Measurements from ENCODE around the gene WNT3. TPM values are rescaled to one million over a fixed set of nuclear protein-coding genes. Genes with fewer than 3 reads are reported as not detected.

WNT3 gene
- total and polyA plus RNA-seq, 2 of the 8 experiments (the other 6 are each of a cell fraction or from before 2014, with no cell fraction given) = 0.56 to 2.0 TPM

GRCh38 chr17:46809110-46809571 lies 9.4 kb downstream of the WNT3 start (continued):
- TF ChIP-seq, protein P1, sequence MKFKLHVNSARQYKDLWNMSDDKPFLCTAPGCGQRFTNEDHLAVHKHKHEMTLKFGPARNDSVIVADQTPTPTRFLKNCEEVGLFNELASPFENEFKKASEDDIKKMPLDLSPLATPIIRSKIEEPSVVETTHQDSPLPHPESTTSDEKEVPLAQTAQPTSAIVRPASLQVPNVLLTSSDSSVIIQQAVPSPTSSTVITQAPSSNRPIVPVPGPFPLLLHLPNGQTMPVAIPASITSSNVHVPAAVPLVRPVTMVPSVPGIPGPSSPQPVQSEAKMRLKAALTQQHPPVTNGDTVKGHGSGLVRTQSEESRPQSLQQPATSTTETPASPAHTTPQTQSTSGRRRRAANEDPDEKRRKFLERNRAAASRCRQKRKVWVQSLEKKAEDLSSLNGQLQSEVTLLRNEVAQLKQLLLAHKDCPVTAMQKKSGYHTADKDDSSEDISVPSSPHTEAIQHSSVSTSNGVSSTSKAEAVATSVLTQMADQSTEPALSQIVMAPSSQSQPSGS (IDR thresholded peaks at IDR 0.05; ENCODE audit: low read length) = no peak

All from H1 (cell line).